ENCODE data around the gene JARID2.

The JARID2 gene

DNA sequence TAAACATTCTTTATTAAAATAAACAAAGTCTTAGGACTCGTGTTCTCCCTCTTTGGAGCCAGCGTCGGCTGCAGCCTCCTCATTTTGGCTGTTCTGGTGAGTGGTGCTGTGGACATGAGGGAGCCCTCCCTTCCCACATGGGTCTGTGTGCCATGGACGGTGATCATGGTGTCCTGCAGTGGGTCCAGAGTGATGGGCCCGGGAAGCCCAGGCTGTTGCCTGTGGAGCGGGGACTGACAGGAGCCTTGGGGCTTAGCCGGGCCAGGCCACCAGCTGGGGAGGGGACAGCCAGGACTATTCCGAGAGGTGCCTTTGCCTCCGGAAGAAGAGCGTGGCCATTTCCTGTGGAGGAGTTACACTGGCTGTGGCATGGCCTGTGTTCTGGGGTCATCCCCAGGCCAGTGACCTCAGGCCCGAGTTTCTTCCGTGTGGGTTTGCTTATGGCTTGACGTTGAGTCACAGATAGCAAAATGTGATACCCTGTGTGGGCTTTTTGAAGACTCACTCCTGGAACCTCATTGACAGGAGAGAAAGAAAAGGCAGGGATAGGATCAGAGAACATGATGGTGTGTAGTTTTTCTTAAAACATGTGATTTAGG lies 263.6 kb downstream of the JARID2 start:
- DNase-seq (ENCODE audit: low spot score): no peak

DNA sequence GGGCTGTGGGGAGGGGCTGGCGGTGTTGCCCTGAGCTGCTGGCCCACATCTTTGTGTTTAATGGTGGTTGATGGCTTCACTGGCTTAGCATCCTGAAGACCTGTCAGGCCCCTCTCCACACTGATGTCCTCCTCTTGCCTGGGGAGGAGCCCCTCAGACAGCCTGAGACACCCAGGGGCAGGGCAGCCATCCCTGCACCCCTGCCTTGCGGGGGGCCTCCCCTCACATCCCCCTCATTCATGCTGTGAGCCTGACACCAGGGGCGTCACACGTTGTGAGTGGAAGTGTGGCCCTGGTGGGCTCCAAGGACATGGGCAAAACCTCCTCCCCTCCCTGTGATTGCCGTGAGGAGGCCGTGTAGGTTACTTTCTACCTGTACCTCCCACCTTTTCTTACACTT lies 264.3 kb downstream of the JARID2 start:
- no peak for DNase-seq (ENCODE audit: low spot score)

DNA sequence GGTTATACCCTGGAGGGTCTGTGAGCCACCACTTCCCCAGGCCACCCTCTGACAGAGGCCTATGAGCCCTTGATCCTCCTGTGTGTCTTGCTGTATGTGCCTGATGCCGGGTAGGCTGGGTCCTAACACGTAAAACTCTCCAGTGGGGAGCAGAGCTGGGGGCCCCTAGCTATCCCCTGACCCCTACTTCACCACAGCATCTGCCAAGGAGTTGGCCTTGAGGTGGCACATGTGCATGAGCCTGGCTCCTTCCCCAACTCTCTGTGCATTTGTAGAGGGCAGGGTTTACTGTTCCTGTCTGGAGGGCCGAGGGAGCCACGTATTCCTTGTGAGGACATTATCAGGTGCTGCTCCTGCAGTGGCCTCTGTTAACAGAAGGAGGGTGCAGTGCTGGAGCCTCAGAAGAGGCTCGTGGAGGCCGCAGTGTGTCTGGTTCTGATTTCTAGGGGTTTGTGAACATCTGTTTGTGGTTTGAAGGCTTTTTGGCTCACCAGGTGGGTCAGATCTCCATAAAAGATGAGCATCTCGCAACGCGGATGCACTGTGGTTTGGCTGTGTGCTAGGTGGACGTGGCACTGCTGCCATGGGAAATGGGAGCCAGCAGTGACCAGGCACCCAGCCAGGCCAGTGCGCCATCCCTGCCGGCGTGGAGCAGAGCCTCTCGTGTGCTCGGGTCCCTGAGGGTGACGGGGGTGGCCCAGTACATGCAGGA lies 264.8 kb downstream of the JARID2 start:
- DNase-seq (ENCODE audit: low spot score): peak; percentile 11

DNA sequence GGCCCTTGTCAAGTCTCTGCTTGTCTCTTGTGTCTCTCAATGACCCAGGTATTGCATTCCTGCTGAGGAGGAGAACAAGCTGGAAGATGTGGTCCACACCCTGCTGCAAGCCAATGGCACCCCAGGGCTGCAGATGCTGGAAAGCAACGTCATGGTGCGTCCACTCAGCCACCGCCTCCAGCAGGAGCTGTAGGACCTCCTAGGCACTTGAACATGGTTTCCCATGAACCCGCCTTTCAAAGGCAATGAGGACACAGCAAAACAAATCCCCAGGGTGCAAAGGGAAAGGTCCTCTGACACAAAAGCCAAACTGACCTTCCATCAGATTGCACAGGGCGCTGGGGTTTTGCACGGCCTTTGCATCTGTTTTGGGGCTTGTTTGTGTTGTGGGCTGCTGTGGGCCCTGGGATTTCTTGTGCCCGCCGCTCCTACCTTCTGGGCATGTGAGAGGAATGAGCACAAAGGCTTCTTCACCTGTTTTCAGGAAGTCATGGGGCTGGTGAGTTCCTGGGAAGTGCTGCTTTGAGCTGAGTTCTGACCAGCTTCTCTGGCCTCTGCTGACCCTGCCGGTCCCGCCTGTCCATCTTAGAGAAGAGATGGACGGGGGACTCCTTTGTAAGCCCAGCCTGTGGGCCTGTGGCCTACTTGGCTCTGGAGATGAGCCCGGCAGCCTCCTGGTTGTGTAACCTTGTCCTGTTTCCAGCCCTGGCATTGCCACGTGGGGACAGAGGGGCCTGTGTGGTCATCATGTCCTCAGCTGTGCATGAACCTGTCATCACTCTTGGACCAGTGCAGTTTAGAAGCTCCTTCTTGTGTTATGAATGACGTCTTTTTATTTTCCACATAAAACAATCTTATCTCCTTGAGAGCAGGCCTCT lies 265.6 kb downstream of the JARID2 start:
- no peak for DNase-seq (ENCODE audit: low spot score)

DNA sequence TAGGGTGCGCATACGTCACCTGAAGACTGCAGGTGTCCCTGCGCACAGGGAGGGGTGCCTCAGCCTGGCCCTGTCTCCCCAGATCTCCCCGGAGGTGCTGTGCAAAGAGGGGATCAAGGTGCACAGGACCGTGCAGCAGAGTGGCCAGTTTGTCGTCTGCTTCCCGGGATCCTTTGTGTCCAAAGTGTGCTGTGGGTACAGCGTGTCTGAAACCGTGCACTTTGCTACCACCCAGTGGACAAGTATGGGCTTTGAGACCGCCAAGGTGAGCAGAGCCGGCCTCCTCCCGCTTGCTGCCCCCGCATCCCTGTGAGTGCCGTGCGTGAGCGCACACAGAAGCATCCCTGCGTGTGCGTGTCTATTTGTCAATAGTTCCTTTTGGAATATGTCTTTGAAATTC lies 266.3 kb downstream of the JARID2 start:
- DNase-seq (ENCODE audit: low spot score): no peak

DNA sequence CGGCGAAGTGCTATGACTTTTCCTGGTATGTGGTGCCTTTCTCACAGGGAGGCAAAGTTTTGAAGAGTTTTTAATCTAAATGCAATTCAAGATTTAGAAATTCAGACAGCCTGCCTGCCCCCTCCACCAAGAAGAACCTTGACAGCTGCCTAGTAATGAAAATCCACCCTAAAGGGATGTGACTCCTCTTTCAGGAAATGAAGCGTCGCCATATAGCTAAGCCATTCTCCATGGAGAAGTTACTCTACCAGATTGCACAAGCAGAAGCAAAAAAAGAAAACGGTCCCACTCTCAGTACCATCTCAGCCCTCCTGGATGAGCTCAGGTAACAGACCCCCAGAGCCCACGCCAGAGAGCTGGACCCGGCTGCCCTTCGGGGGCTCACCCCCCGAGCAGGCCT lies 266.9 kb downstream of the JARID2 start:
- DNase-seq (ENCODE audit: low spot score): no peak

DNA sequence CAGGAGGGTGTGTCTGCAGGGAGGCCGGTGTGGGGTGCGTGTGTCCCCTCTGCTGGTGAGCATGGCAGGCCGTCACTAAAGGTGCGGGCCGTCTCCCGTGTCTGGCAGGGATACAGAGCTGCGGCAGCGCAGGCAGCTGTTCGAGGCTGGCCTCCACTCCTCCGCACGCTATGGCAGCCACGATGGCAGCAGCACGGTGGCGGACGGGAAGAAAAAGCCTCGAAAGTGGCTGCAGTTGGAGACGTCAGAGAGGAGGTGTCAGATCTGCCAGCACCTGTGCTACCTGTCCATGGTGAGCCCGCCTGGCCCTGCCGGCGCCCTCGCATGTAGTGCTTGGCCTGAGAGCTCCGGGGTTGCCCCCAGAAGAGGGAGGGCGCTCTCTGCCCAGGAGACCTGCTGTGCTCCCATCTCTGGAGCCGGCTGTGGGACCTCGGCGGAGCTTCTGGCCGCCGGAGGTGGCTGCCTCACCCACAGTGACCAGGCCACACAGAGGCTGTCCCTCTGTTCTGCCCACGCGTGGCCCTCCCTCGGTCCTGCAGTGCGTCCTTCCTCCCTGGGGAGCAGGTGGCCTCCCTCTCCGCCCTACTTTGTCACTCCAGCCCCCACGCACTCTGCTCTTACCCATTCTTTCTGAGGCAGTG lies 267.4 kb downstream of the JARID2 start:
- DNase-seq (ENCODE audit: low spot score): no peak

DNA sequence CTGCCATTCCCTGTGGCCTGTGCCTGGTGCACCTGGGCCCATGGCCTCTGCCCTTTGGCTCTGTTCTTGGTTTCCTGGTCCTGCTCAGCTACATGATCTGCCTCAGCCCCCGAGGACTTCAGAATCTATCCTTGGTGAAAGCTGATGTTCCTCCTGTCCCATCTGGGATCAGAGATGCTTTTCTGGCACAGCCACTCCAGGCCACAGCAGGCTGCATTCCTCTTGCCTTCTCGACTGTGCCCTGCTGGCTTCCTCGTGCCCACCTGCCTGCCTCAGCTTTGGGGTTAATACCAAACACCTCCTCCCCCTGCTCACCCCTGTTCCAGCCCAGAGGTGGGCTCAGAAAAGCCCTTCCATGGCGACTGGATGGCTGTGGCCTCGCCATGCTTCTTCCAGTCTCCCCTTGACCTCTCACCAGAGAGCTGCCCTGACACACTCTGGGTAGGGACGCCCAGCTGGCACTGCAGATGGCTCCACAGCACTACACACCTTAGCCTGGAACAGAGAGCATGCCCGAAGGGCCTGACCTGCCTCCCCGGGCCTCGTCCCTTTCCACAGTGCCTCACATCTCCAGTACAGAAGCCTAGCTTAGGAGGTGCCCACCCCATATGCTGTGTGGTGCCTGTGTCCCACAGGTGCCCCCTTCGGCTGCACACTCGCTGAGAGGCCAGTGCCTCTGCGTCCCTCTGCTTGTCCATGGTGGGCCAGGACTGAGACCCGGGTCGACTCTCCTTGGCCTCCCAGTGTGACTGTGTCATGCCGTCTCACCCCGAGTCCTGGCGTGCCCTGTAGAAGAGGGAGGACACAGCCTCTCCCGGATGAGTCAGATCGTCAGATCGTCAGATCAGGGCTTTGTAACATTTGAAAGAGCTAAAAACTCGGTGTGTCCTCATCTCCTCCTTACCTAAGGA lies 268.2 kb downstream of the JARID2 start:
- DNase-seq (ENCODE audit: low spot score): no peak

DNA sequence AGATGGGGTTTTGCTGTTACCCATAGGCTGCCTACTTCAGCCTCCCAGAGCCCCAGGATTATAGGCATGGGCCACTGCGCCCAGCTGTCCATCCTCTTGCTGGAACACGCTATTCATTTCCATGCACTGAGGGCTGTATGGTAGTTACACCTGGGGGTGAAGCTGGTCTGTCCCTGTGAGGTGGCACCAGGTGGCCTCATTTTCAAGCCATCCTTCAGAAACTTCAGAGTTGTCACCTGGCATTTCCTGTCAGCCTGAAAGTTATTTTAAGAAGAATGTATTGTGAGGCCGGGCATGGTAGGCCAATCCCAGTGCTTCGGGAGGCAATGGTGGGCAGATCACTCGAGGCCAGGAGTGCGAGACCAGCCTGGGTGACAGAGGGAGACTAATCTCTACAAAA lies 269.4 kb downstream of the JARID2 start:
- DNase-seq (ENCODE audit: low spot score): peak; percentile 11

DNA sequence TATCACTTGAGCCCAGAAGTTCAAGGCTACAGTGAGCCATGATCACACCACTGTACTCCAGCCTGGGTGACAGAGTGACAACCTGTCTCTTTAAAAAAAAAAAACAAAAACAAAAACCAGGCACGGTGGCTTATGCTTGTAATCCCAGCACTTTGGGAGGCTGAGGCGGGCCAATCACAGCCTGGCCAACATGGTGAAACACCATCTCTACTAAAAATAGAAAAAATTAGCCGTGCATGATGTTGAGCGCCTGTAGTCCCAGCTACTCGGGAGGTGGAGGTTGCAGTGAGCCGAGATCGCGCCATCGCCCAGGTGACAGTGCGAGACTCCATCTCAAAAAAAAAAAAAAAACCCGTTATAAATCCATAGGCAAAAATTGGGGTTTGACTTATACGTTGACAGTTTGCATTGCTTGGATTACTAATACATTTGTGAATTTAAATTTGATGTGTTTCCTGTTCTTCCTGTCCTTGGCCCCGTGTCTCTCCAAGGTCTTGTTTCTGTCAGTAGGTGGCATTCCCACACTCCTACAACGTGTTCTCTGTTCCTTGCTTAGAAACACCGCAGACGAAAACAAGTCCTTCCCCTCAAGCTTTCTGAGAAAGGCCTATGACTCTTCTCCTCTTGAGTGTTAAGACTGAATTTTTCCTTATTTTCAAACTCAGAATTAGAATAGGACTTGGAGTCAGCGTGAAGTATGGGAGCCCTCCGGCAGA lies 269.9 kb downstream of the JARID2 start:
- no peak for DNase-seq (ENCODE audit: low spot score)

DNA sequence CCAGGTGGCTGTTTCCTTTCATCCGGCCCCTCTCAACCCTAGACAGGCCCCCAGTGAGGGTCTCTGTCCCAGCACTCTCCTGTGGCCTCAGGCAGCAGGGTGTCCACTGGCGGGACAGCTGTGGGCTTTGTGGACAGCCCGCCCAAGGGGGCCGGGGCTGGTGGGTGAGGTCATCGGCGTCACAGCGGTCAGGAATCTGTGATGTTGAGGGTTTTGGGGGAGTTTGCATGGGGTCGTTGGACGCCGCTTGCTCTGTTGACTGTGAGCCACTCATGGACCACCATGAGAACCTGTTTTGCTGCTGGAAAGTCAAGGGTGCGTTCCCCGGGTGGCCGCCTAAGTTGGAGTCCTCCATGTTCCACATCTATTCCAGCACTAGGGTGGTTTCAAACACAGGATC lies 270.5 kb downstream of the JARID2 start:
- no peak for DNase-seq (ENCODE audit: low spot score)

DNA sequence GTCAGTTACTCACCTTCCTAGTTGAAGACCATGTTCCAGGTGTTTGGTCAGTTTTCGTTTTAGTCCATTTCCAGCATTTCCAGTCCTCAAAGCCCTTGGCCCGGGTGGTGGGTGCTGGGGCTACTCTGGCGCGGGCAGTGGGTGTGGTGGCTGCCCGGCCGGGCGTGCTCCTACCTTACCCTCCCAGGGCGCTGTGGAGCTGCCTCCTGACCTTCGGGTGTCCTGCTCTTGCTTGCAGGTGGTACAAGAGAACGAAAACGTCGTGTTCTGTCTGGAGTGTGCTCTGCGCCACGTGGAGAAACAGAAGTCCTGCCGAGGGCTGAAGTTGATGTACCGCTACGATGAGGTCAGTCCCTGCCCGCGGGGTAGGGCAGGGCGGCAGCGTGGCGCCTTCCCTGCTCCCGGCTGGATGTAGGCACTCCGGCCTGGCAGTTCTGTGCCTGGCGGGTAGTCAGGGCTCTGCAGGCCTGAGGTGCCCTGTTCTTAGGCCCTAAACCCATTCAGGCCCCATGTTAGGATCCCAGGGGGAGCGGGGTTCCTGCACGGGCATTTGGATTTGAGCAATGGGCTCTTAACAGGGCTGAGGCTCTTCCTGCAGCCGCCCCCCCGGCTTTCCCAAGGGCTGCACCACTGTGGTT lies 271.2 kb downstream of the JARID2 start:
- no peak for DNase-seq (ENCODE audit: low spot score)

DNA sequence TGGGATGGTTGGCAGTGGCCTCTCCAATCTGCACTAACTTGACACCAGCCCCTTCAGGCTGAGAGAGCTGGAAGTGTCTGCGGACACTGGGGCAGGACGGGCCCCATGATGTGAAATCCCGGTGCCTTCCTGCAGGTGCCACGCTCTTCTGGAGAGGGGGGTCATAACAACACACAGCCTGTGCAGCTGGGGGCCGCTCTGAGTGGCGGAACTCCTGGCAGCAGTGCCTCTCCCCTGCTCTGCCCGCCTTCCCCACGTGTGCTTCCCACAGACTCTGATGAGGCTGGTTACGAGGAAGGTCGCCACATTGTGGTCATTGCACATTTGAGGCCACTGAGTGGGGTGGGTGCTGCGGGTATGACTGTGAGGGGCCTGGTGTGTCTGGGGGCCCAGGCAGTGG lies 271.7 kb downstream of the JARID2 start:
- DNase-seq (ENCODE audit: low spot score): no peak

DNA sequence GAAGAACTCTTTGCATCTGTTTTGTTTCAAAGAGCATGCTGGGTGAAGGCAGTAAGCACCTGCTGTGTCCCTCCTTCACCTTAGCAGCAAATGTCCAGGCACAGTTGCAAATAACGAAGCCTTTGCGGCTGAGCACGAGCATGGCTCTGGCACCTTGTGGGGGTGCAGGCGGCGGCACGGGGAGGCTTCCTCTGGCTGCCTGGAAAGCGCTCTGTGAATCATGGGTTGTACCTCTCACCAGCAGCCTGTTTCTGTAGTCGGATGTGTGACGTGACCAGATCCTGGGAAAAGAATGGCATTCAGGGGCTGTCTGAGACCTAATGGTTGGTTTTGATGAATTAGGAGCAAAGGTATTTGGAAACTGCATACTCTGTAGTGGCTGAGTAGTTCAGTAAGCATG lies 272.2 kb downstream of the JARID2 start:
- no peak for DNase-seq (ENCODE audit: low spot score)

DNA sequence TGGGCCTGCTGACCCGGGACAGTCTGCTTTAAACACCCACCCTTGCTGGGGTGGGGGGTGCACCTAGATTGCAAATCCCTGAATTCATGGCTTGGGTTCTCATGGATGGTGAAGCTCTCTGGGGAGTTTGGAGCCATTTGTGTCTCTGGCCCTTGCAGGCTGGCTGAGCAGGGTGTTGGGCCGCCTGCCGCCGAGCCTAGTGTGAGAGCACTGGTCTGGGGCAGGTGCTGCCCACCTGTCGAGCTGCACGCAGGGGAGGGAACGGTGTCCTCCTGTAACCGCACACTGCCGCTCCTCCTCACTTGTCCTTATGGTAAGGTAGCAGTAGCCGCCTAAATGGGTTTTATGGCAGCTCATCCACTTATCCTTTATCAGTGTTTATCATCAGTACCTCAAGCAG lies 273.0 kb downstream of the JARID2 start:
- no peak for DNase-seq (ENCODE audit: low spot score)

DNA sequence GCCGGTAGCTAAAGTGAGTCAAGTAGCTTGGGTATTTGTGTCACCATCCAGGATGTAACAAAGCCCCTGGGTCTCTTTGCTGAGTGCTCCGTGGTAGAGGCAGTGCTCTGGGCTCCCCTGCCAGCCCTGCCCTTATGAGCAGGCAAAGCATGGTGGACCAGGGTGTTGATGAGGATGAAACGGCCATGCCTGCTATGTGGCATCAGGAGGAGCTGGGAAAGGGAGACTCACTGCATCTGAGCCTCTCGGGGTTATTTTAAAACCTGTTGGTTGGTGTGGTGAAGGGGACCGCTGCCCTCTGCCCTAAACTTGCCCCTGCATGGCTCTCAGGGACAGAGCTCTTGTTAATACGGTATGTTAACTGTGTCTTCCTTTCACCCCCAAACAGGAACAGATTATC lies 273.8 kb downstream of the JARID2 start:
- DNase-seq (ENCODE audit: low spot score): no peak

DNA sequence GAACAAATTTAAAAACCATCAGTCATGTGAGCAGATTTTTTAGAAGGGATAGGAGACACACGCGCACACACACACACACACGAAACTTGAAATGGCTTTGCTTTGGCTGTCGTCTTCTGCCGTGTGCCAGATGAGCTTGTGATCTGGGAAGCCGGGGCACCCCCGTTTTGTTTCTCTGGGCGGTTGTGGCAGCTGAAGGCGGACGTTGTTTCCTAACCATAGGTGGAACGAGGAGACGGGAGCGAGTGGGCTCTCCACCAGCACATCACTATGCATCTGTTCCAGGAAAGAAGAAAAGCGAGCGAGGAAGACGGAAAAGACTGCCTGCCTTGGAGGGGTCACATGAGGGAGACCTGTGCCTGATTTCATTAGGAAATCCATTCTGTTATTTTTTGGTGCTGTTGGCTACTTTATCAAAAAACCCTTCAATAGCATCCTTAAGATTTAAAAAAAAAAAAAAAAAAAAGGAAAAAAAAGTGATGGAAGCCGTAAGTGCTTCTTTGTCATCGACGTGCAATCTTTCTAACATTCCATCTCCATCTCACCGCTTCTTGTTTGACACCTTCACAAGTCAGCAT lies 274.8 kb downstream of the JARID2 start:
- no peak for DNase-seq (ENCODE audit: low spot score)

DNA sequence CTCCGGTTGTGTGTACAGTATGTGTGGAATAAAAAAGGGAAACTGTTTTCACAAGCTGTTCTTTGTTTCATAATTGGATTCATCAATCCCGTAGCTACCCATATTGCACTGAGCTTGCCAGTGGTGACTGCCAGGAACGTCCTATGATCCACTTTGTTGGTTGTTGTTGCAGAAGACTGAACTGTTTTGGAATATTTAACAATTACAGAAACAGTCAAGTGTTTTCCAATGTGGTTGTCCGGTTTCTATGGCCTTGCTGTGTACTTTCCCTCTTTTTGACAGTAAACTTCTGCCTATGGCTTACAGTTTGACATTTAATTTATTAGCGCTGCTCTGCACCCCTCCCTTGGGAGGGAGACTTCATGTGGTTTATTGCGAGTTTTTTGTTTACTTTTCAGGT lies 275.7 kb downstream of the JARID2 start:
- DNase-seq (ENCODE audit: low spot score): no peak

DNA sequence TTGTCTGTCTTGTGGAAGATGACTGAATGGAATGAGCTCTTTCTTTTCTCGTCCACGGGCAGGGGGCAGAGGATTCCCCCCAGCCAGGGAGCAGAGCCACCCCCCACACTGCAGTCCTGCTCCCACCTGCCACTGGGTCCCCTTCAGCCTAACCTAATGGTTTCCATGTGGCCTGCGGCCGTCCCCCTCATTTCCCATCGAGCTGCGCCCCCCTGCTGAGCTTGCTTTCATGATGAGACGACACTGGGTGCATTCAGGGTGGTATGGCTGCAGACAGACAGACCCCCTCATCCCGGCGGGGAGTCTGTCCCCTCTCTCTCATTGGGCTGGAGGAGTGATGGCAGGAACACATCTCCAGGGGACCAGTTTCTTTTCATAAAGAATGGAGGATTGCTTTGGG lies 276.2 kb downstream of the JARID2 start:
- no peak for DNase-seq (ENCODE audit: low spot score)

DNA sequence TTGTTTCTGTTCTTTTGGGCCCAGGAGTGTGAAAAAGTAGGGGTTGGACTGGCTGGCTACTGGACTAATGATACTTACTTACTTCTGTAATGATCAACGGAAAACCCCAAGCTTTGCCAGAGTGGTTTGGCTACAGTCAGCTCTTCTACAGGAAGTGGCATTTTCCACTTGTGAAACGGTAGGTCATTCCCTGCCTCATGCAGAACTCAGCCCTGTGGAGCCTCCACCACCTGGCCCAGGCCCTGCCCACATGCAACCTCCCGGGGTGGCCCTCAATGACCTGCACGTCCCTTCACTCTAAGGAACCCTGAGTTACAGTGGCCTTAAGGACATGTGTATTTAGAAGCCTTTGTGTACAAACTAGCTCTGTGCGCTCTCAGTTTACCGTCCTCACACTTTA lies 276.6 kb downstream of the JARID2 start:
- no peak for DNase-seq (ENCODE audit: low spot score)
